Measurements from ENCODE around the gene SLAMF8.

GRCh38 chr1:159839116-159839849 is 12.6 kb downstream of the SLAMF8 start:
- TF ChIP-seq POLR2A (IDR thresholded peaks at IDR 0.05; ENCODE audit: low read depth, low read length) = no peak
- no peak for TF ChIP-seq TAF1 (IDR thresholded peaks at IDR 0.05; ENCODE audit: low read depth, low read length)
- no peak for TF ChIP-seq POLR2AphosphoS5 (IDR thresholded peaks at IDR 0.05; ENCODE audit: low read depth, low read length)

All from GM12891 (cell line).